Esophagus squamous epithelium (tissue), 4 donors: ENCODE measurements around the gene WNT2B.
"Not testable (repeated sequence)": the region's sequence is repeated elsewhere in the genome, so short reads cannot be mapped to it uniquely, and the experiment has no call there.

Experiments
- CTCF ChIP-seq, 6 experiments: fragments of 450-650 bp in 4 of 6; fragments of 200-600 bp in 2 of 6; sonication (generic) in 2 of 6; IDR thresholded peaks; one replicate each; pipeline ENCODE4 v1.5.1; 2016 to 2019; ENCODE audit warnings: antibody characterized with exemption in 6 of 6, mild to moderate bottlenecking in 4 of 6, moderate library complexity in 4 of 6
- POLR2A ChIP-seq, 4 donors: fragments of 450-650 bp; IDR thresholded peaks; one replicate each; pipeline ENCODE4 v1.6.1; 2017; ENCODE audit warnings: antibody characterized with exemption in 4 of 4, mild to moderate bottlenecking in 4 of 4, moderate library complexity in 3 of 4

DNA sequence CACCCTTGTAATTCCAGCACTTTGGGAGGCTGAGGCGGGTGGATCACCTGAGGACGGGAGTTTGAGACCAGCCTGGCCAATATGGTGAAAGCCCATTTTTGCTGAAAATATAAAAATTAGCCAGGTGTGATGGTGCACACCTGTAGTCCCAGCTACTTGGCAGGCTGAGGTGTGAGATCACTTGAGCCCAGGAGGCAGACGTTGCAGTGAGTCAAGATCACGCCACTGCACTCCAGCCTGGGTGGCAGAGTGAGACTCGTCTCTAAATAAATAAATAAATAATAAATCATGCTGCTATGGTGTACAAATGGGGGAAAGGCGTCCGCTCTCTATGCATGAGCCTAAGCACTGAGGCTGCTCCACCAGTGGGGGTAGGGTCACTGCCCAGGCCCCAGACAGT, 38.4 kb upstream of the WNT2B start:
- TF ChIP-seq CTCF, POLR2A (IDR thresholded peaks at IDR 0.05): not testable (repeated sequence)
